PC-3 (cell line): ENCODE data around the gene WDR90. TPM values are rescaled to one million over a fixed set of nuclear protein-coding genes. Genes with fewer than 3 reads are reported as not detected.

Source experiments
- ATAC-seq: fragments of 200-7000 bp; cut with Tn5 transposase; 2 replicates; pipeline ENCODE4 v1.9.1; 2020; ENCODE audit warnings: mild to moderate bottlenecking, moderate library complexity
- BruUV-seq: library from RNA; stranded (reverse); fragments of 400-500 nt; replicated peaks from 2 replicates; lab custom pipeline; 2021; lab: Mats Ljungman, UMichigan
- CTCF ChIA-PET: fragments of 300-600 bp; sonication (Branson Sonifier 250); formaldehyde crosslinking; loops from one replicate; lab custom pipeline; 2022; ENCODE audit warnings: antibody characterized with exemption; lab: Charles Lee
- POLR2A ChIA-PET: fragments of 300-600 bp; sonication (Branson Sonifier 250); formaldehyde crosslinking; loops from one replicate; lab custom pipeline; 2022; ENCODE audit warnings: antibody characterized with exemption; ENCODE audit not compliant: unreplicated experiment; lab: Charles Lee
- DNase-seq: peaks from one replicate; pipeline ENCODE4 v3.0.0-alpha.2; 2015
- H2AFZ ChIP-seq: fragments of 300-600 bp; sonication (generic); 2 replicates; pipeline ENCODE4 v1.6.0; 2016; ENCODE audit warnings: antibody characterized with exemption, low read length
- H3F3A ChIP-seq: fragments of 300-600 bp; sonication (generic); one replicate; pipeline ENCODE4 v1.6.0; 2017; ENCODE audit warnings: antibody characterized with exemption, low read length, control low read depth, mild to moderate bottlenecking; ENCODE audit not compliant: unreplicated experiment
- H3K27ac ChIP-seq: fragments of 300-600 bp; sonication (generic); 2 replicates; pipeline ENCODE4 v1.5.1; 2016; ENCODE audit warnings: mild to moderate bottlenecking, low read length
- H3K27me3 ChIP-seq: fragments of 300-600 bp; sonication (generic); 2 replicates; pipeline ENCODE4 v1.6.1; 2016; ENCODE audit warnings: low read length, mixed read lengths
- H3K36me3 ChIP-seq: fragments of 300-600 bp; sonication (generic); 2 replicates; pipeline ENCODE4 v1.6.1; 2016; ENCODE audit warnings: low read depth, mixed run types, low read length, mixed read lengths
- H3K4me1 ChIP-seq: fragments of 300-600 bp; sonication (generic); 2 replicates; pipeline ENCODE4 v1.5.1; 2016; ENCODE audit warnings: low read length; ENCODE audit not compliant: insufficient read depth
- H3K4me2 ChIP-seq: fragments of 300-600 bp; sonication (generic); 2 replicates; pipeline ENCODE4 v1.6.0; 2016; ENCODE audit warnings: low read length
- H3K4me3 ChIP-seq: fragments of 300-600 bp; sonication (generic); 2 replicates; pipeline ENCODE4 v1.5.1; 2016; ENCODE audit warnings: mild to moderate bottlenecking, low read length, mixed read lengths
- H3K79me2 ChIP-seq: fragments of 300-600 bp; sonication (generic); 2 replicates; pipeline ENCODE4 v1.6.1; 2017; ENCODE audit warnings: low read length, mixed read lengths
- H3K9ac ChIP-seq: fragments of 300-600 bp; sonication (generic); 2 replicates; pipeline ENCODE4 v1.6.0; 2016; ENCODE audit warnings: mild to moderate bottlenecking, low read length
- H3K9me2 ChIP-seq: fragments of 300-600 bp; sonication (generic); replicated peaks from 2 replicates; pipeline ENCODE4 v1.6.1; 2016; ENCODE audit warnings: mixed run types, low read length, mixed read lengths
- H3K9me3 ChIP-seq: fragments of 300-600 bp; sonication (generic); 2 replicates; pipeline ENCODE4 v1.6.1; 2016; ENCODE audit warnings: low read length, mixed read lengths
- H4K20me1 ChIP-seq: fragments of 300-600 bp; sonication (generic); 2 replicates; pipeline ENCODE4 v1.6.1; 2016; ENCODE audit warnings: low read length, mixed read lengths
- EZH2 ChIP-seq: fragments of 300-600 bp; sonication (generic); IDR thresholded peaks from one replicate; pipeline ENCODE4 v1.6.1; 2017; ENCODE audit warnings: antibody characterized with exemption, mild to moderate bottlenecking, low read length; ENCODE audit not compliant: unreplicated experiment
- EZH2phosphoT487 ChIP-seq: fragments of 300-600 bp; sonication (generic); IDR thresholded peaks from 2 replicates; pipeline ENCODE4 v1.6.1; 2018; ENCODE audit warnings: mild to moderate bottlenecking, antibody characterized with exemption, low read length, borderline replicate concordance
- intact Hi-C: fragments of 100-400 bp; cut with micrococcal nuclease; formaldehyde crosslinking; loops from 2 replicates; pipeline ENCODE4 v1.9.0; 2023
- total RNA-seq: library from RNA; depleted of rRNA; stranded (reverse); fragments of >200 nt; gene quantifications from 2 replicates; pipeline ENCODE4 v1.2.3, GENCODE V29; 2014
- TF ChIP-seq, protein P1 (sequence below): fragments of 300-600 bp; sonication (generic); conservative IDR thresholded peaks from 2 replicates; pipeline ENCODE4 v1.5.1; 2017; ENCODE audit warnings: antibody characterized with exemption, low read depth, mild to moderate bottlenecking, low read length

WDR90 gene
- total RNA-seq, 1 experiment from 2014 or later, result 44.4 TPM

- Histone ChIP-seq H2AFZ (no peak overlapping the region), H3K4me2 (no peak overlapping the region), H3F3A (no peaks in the 10 kb centered on the region), H3K9ac (no peak overlapping the region), H3K9me3 (no peaks in the 10 kb centered on the region), H3K36me3 (no peaks in the 10 kb centered on the region), H3K79me2 (peaks cover 42% of the 10 kb centered on the region), H3K4me1 (peaks cover 42% of the 10 kb centered on the region), H3K4me3 (no peak overlapping the region), H3K9me2 (no peaks in the 10 kb centered on the region), H3K27ac (no peak overlapping the region), H4K20me1 (no peaks in the 10 kb centered on the region), H3K27me3 (no peaks in the 10 kb centered on the region)
- TF ChIP-seq, protein P1, sequence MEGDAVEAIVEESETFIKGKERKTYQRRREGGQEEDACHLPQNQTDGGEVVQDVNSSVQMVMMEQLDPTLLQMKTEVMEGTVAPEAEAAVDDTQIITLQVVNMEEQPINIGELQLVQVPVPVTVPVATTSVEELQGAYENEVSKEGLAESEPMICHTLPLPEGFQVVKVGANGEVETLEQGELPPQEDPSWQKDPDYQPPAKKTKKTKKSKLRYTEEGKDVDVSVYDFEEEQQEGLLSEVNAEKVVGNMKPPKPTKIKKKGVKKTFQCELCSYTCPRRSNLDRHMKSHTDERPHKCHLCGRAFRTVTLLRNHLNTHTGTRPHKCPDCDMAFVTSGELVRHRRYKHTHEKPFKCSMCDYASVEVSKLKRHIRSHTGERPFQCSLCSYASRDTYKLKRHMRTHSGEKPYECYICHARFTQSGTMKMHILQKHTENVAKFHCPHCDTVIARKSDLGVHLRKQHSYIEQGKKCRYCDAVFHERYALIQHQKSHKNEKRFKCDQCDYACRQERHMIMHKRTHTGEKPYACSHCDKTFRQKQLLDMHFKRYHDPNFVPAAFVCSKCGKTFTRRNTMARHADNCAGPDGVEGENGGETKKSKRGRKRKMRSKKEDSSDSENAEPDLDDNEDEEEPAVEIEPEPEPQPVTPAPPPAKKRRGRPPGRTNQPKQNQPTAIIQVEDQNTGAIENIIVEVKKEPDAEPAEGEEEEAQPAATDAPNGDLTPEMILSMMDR, result no peak
- TF ChIP-seq EZH2 (no peak), EZH2phosphoT487 (no peak)
- BruUV-seq, result no TSS peak
- POLR2A ChIA-PET, result no interaction called here
- DNase-seq (no peak), ATAC-seq (no peak)
- intact Hi-C loops, result no loop called here
- CTCF ChIA-PET, result no interaction called here
These were observed 2.4 kb upstream of the WDR90 start for GRCh38 chr16:646679-647172.

GRCh38 chr16:647173-647902 is 1.8 kb upstream of the WDR90 start:
- peaks cover 41% of the 10 kb centered on the region for H3K79me2 ChIP-seq
- ATAC-seq (no peak), DNase-seq (no peak)
- no peaks in the 10 kb centered on the region for H3K36me3 ChIP-seq
- BruUV-seq, result no TSS peak
- H3K4me2 ChIP-seq, result no peak overlapping the region
- H3K9me3 ChIP-seq, result no peaks in the 10 kb centered on the region
- H3K27ac ChIP-seq, result no peak overlapping the region
- H3K27me3 ChIP-seq, result no peaks in the 10 kb centered on the region
- H3K9ac ChIP-seq, result no peak overlapping the region
- H3K9me2 ChIP-seq, result no peaks in the 10 kb centered on the region
- H3F3A ChIP-seq, result no peaks in the 10 kb centered on the region
- H4K20me1 ChIP-seq, result no peaks in the 10 kb centered on the region
- no peak overlapping the region for H3K4me3 ChIP-seq
- intact Hi-C loops, result no loop called here
- CTCF ChIA-PET, result no interaction called here
- POLR2A ChIA-PET, result no interaction called here
- H3K4me1 ChIP-seq, result peaks cover 42% of the 10 kb centered on the region
- no peak overlapping the region for H2AFZ ChIP-seq
- TF ChIP-seq EZH2, result no peak
- TF ChIP-seq, protein P1, result no peak
- no peak for TF ChIP-seq EZH2phosphoT487
